OCI-LY1 (cell line): ENCODE results near the gene CHD5.

Experiments
- CTCF ChIP-seq: fragments of 200-600 bp; sonication (generic), shearing (Covaris generic); IDR thresholded peaks from 2 replicates; pipeline ENCODE4 v1.5.1; 2017; ENCODE audit warnings: mild to moderate bottlenecking, antibody characterized with exemption, low read length, moderate library complexity, mixed read lengths
- EZH2 ChIP-seq: fragments of 200-600 bp; sonication (generic), shearing (Covaris generic); IDR thresholded peaks from 2 replicates; pipeline ENCODE4 v1.8.0; 2017; ENCODE audit warnings: borderline replicate concordance, mixed run types, mild to moderate bottlenecking, antibody characterized with exemption, low read length, moderate library complexity, mixed read lengths

- no peak for TF ChIP-seq EZH2
- no peak for TF ChIP-seq CTCF
Measured at GRCh38 chr1:6121021-6121421, 59.1 kb downstream of the CHD5 start.
